GM19238 (cell line): ENCODE measurements around the gene SH2D5.
A peak's percentile ranks its signal among the peaks of the same experiment; 100 is the strongest.
"Not testable (repeated sequence)": the region's sequence is repeated elsewhere in the genome, so short reads cannot be mapped to it uniquely, and the experiment has no call there.

ENCODE experiments used
- DNase-seq: peaks from one replicate; pipeline ENCODE4 v3.0.0; 2011; ENCODE audit warnings: low spot score; ENCODE audit not compliant: insufficient read length

Gene SH2D5

GRCh38 chr1:20728371-20729154 is 3.9 kb downstream of the SH2D5 start:
- no peak for DNase-seq

- DNase-seq, result no peak
Observed at GRCh38 chr1:20727746-20728316, 4.7 kb downstream of the SH2D5 start.

GRCh38 chr1:20726932-20727745 is 5.4 kb downstream of the SH2D5 start:
- DNase-seq, result no peak

GRCh38 chr1:20726118-20726911 is 6.2 kb downstream of the SH2D5 start:
- no peak for DNase-seq

DNA sequence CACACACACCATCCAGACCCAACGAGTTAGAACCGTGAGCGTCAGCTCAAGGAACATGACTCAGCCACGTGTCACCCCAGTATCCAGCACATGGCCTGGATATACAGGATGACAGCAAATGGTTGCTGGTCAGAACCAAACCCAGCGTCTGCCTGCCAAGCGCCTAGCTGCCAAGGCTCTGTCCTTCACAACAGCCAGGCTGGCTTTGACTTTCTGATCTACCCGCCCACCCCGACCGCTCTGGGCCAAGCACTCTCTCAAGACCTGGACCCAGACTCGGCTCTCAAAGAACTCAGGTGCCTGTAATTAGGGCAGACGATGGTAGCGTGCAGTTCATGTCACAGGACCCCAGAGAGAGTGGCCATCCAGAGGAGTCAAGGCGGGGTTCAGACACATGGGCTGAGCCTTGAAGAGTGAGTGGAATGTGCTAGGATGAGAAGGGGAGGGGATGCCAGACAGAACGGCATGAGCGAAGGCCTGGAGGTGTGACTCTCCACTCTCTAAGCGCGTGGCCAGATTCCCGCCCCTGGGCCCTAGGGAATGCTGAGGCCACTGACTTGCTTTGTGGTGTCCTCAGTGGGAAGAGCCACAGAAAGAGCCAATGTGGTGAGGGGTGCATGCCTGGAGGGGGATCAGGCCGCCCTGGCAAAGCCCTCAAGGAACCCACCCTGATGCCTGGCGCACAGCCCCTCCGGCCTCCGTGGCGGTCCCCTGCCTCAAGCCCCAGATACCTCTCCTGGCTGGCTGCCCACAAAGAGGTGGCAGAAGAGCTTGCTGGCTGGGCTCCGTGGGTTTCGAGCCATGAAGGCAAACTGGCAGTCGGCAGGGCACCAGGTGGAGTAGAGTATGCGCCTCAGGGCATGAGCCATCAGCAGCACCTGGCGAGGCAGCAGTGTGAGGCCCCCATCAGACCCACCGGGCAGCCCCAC is 7.0 kb downstream of the SH2D5 start:
- no peak for DNase-seq

- DNase-seq, result no peak
Observed at GRCh38 chr1:20724364-20725188, 7.9 kb downstream of the SH2D5 start.

- no peak for DNase-seq
Observed at GRCh38 chr1:20723537-20724363, 8.8 kb downstream of the SH2D5 start.

DNA sequence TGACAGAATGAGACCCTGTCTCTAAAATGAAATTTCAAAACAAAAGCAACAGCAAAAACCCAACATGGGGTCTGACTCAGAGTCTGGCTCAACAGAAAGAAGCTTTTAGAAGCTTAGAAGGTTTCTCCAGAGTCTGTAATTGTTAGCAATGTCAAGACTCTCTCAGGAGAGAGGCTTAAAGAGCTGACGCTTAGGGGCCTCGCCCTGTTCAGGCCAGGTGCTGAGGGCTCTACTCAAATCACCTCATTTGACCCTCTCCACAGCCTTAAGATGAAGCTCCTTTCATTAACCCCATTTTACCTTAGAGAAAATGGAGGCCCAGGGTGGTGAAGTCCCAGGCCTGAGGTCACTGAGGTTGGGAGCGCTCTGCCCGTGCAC is 9.4 kb downstream of the SH2D5 start:
- DNase-seq, result no peak

- DNase-seq, result no peak
Observed at GRCh38 chr1:20721117-20722061, 11.1 kb downstream of the SH2D5 start.

- no peak for DNase-seq
Observed at GRCh38 chr1:20720631-20721091, 11.8 kb downstream of the SH2D5 start.

DNA sequence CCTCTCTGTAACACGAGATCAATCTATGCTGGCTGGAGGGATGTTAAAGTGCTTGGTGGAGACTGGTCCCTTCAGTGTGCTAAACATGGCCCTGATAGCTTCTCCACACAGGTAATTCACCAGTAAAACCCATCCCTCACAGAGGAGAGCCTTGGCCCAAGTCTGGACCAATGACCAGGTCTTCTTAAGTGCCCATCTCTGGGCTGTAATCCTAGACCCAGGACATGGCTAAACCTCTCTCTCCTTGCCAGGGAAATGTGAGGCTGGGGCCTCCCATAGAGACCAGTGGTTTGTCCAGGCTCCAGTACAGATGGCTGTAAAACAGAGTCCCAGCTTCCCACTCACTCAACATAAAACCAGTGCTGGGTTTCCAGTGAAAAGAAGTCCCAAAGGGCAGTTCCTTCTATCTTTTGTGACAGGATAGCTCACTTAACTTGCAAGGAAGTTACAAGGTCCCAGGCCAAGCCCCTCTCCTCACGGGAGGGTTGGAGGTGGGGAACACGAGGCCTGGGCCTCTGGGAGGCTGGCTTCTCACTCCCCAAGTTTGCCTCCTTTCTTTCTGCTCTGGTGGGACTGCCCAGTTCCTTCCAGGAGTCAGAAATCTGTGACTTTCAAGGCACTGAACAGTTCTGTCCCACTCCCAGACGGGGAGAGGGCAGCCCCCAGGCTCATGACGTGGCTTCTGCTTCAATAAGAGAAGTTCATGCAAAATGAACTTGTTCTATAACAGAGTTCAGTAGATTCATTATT is 12.5 kb downstream of the SH2D5 start:
- DNase-seq, result no peak

- no peak for DNase-seq
Observed at GRCh38 chr1:20719261-20719660, 13.2 kb downstream of the SH2D5 start.

DNA sequence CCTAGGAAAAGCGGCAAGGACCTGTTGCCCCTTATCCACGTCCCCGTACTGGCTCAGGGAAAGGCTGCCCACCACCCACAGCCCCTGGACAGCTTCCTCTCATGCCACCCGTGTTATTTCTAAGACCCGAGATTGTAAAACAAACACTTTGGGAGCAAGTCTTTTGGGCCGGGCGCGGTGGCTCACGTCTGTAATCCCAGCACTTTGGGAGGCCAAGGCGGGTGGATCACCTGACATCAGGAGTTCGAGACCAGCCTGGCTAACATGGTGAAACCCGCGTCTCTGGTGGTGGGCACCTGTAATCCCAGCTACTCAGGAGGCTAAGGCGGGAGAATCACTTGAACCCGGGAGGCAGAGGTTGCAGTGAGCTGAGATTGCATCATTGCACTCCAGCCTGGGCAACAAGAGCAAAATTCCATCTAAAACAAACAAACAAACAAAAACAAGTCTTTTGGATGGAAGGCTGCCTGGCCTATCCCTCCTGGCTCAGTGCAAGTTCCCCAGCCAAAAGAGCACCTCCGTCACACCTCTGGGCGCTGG is 14.1 kb downstream of the SH2D5 start:
- not testable (repeated sequence) for DNase-seq

- peak; percentile 73 for DNase-seq
Observed at GRCh38 chr1:20717452-20718342, 14.8 kb downstream of the SH2D5 start, which contains the start of gene KIF17. Gene KIF17 (minus strand): TSS chr1:20718007. CDS start chr1:20717706, 301 bp downstream.

- DNase-seq, result no peak
Observed at GRCh38 chr1:20716232-20716631, 16.3 kb downstream of the SH2D5 start.
